ENCODE measurements around the gene IGFL1.
"Not testable (repeated sequence)": the region's sequence is repeated elsewhere in the genome, so short reads cannot be mapped to it uniquely, and the experiment has no call there.

The IGFL1 gene

GRCh38 chr19:46201454-46202310 is 27.9 kb upstream of the IGFL1 start:
- Histone ChIP-seq H3K4me1 (ENCODE audit: control insufficient read depth, insufficient read depth, low read length) (no peaks in the 10 kb centered on the region), H3K27me3 (ENCODE audit: control insufficient read depth, insufficient read depth, low read length, poor library complexity, severe bottlenecking) (no peaks in the 10 kb centered on the region), H3K4me3 (ENCODE audit: insufficient read depth, low read depth, low read length) (no peak overlapping the region), H3K9me3 (ENCODE audit: control insufficient read depth, low read length) (no peaks in the 10 kb centered on the region), H3K36me3 (ENCODE audit: control insufficient read depth, insufficient read depth, low read length) (no peaks in the 10 kb centered on the region), H3K27ac (ENCODE audit: insufficient read depth, low read depth, low read length, poor library complexity, severe bottlenecking) (no peak overlapping the region)
- WGBS, 2 experiments, result 91 to 92% methylated on average over 16 of the region's 16 CpGs

- H3K9me3 ChIP-seq (ENCODE audit: control insufficient read depth, low read length), result no peaks in the 10 kb centered on the region
- WGBS, 2 experiments, result 89 to 93% methylated on average over 4 of the region's 4 CpGs
- H3K27ac ChIP-seq (ENCODE audit: insufficient read depth, low read depth, low read length, poor library complexity, severe bottlenecking), result no peak overlapping the region
- H3K4me3 ChIP-seq (ENCODE audit: insufficient read depth, low read depth, low read length), result no peak overlapping the region
- no peaks in the 10 kb centered on the region for H3K36me3 ChIP-seq (ENCODE audit: control insufficient read depth, insufficient read depth, low read length)
- H3K4me1 ChIP-seq (ENCODE audit: control insufficient read depth, insufficient read depth, low read length), result no peaks in the 10 kb centered on the region
- H3K27me3 ChIP-seq (ENCODE audit: control insufficient read depth, insufficient read depth, low read length, poor library complexity, severe bottlenecking), result no peaks in the 10 kb centered on the region
These were observed 27.1 kb upstream of the IGFL1 start for GRCh38 chr19:46202426-46202825.

GRCh38 chr19:46202872-46203860 is 26.4 kb upstream of the IGFL1 start:
- Histone ChIP-seq H3K9me3 (ENCODE audit: control insufficient read depth, low read length) (no peaks in the 10 kb centered on the region), H3K27ac (ENCODE audit: insufficient read depth, low read depth, low read length, poor library complexity, severe bottlenecking) (no peak overlapping the region), H3K4me3 (ENCODE audit: insufficient read depth, low read depth, low read length) (no peak overlapping the region), H3K36me3 (ENCODE audit: control insufficient read depth, insufficient read depth, low read length) (no peaks in the 10 kb centered on the region), H3K27me3 (ENCODE audit: control insufficient read depth, insufficient read depth, low read length, poor library complexity, severe bottlenecking) (no peaks in the 10 kb centered on the region), H3K4me1 (ENCODE audit: control insufficient read depth, insufficient read depth, low read length) (no peaks in the 10 kb centered on the region)
- 91 to 92% methylated on average over 8 of the region's 8 CpGs for WGBS, 2 experiments

- H3K27me3 ChIP-seq (ENCODE audit: control insufficient read depth, insufficient read depth, low read length, poor library complexity, severe bottlenecking), result no peaks in the 10 kb centered on the region
- no peaks in the 10 kb centered on the region for H3K9me3 ChIP-seq (ENCODE audit: control insufficient read depth, low read length)
- no peak overlapping the region for H3K4me3 ChIP-seq (ENCODE audit: insufficient read depth, low read depth, low read length)
- H3K36me3 ChIP-seq (ENCODE audit: control insufficient read depth, insufficient read depth, low read length), result no peaks in the 10 kb centered on the region
- no peaks in the 10 kb centered on the region for H3K4me1 ChIP-seq (ENCODE audit: control insufficient read depth, insufficient read depth, low read length)
- 90 to 93% methylated on average over 5 of the region's 5 CpGs for WGBS, 2 experiments
- H3K27ac ChIP-seq (ENCODE audit: insufficient read depth, low read depth, low read length, poor library complexity, severe bottlenecking), result no peak overlapping the region
These were observed 25.5 kb upstream of the IGFL1 start for GRCh38 chr19:46204008-46204407.

GRCh38 chr19:46205183-46205984 is 24.2 kb upstream of the IGFL1 start:
- Histone ChIP-seq H3K4me1 (ENCODE audit: control insufficient read depth, insufficient read depth, low read length) (no peaks in the 10 kb centered on the region), H3K4me3 (ENCODE audit: insufficient read depth, low read depth, low read length) (no peak overlapping the region), H3K36me3 (ENCODE audit: control insufficient read depth, insufficient read depth, low read length) (no peaks in the 10 kb centered on the region), H3K9me3 (ENCODE audit: control insufficient read depth, low read length) (no peaks in the 10 kb centered on the region), H3K27me3 (ENCODE audit: control insufficient read depth, insufficient read depth, low read length, poor library complexity, severe bottlenecking) (no peaks in the 10 kb centered on the region), H3K27ac (ENCODE audit: insufficient read depth, low read depth, low read length, poor library complexity, severe bottlenecking) (no peak overlapping the region)
- 89% methylated on average over 6 of the region's 6 CpGs for WGBS, 2 experiments

GRCh38 chr19:46206176-46206575 is 23.4 kb upstream of the IGFL1 start:
- 89 to 90% methylated on average over 5 of the region's 5 CpGs for WGBS, 2 experiments
- Histone ChIP-seq H3K36me3 (ENCODE audit: control insufficient read depth, insufficient read depth, low read length) (no peaks in the 10 kb centered on the region), H3K27ac (ENCODE audit: insufficient read depth, low read depth, low read length, poor library complexity, severe bottlenecking) (no peak overlapping the region), H3K9me3 (ENCODE audit: control insufficient read depth, low read length) (no peaks in the 10 kb centered on the region), H3K4me1 (ENCODE audit: control insufficient read depth, insufficient read depth, low read length) (peaks cover 4% of the 10 kb centered on the region), H3K27me3 (ENCODE audit: control insufficient read depth, insufficient read depth, low read length, poor library complexity, severe bottlenecking) (no peaks in the 10 kb centered on the region), H3K4me3 (ENCODE audit: insufficient read depth, low read depth, low read length) (no peak overlapping the region)

- no peaks in the 10 kb centered on the region for H3K9me3 ChIP-seq (ENCODE audit: control insufficient read depth, low read length)
- WGBS, 2 experiments, result 86 to 92% methylated on average over 3 of the region's 3 CpGs
- no peaks in the 10 kb centered on the region for H3K27me3 ChIP-seq (ENCODE audit: control insufficient read depth, insufficient read depth, low read length, poor library complexity, severe bottlenecking)
- no peak overlapping the region for H3K27ac ChIP-seq (ENCODE audit: insufficient read depth, low read depth, low read length, poor library complexity, severe bottlenecking)
- no peak overlapping the region for H3K4me3 ChIP-seq (ENCODE audit: insufficient read depth, low read depth, low read length)
- H3K36me3 ChIP-seq (ENCODE audit: control insufficient read depth, insufficient read depth, low read length), result no peaks in the 10 kb centered on the region
- H3K4me1 ChIP-seq (ENCODE audit: control insufficient read depth, insufficient read depth, low read length), result peaks cover 9% of the 10 kb centered on the region
These were observed 22.9 kb upstream of the IGFL1 start for GRCh38 chr19:46206682-46207081.

- H3K4me3 ChIP-seq (ENCODE audit: insufficient read depth, low read depth, low read length); H3K36me3 ChIP-seq (ENCODE audit: control insufficient read depth, insufficient read depth, low read length); H3K27me3 ChIP-seq (ENCODE audit: control insufficient read depth, insufficient read depth, low read length, poor library complexity, severe bottlenecking); H3K9me3 ChIP-seq (ENCODE audit: control insufficient read depth, low read length); H3K4me1 ChIP-seq (ENCODE audit: control insufficient read depth, insufficient read depth, low read length); H3K27ac ChIP-seq (ENCODE audit: insufficient read depth, low read depth, low read length, poor library complexity, severe bottlenecking): not testable (repeated sequence)
- WGBS, 2 experiments, result 93 to 97% methylated on average over 4 to 6 of the region's 8 CpGs
These were observed 21.7 kb upstream of the IGFL1 start for GRCh38 chr19:46207858-46208257.

GRCh38 chr19:46209051-46209450 is 20.5 kb upstream of the IGFL1 start:
- Histone ChIP-seq H3K4me1 (ENCODE audit: control insufficient read depth, insufficient read depth, low read length) (peaks cover 9% of the 10 kb centered on the region), H3K36me3 (ENCODE audit: control insufficient read depth, insufficient read depth, low read length) (no peaks in the 10 kb centered on the region), H3K9me3 (ENCODE audit: control insufficient read depth, low read length) (no peaks in the 10 kb centered on the region), H3K4me3 (ENCODE audit: insufficient read depth, low read depth, low read length) (no peak overlapping the region), H3K27me3 (ENCODE audit: control insufficient read depth, insufficient read depth, low read length, poor library complexity, severe bottlenecking) (no peaks in the 10 kb centered on the region), H3K27ac (ENCODE audit: insufficient read depth, low read depth, low read length, poor library complexity, severe bottlenecking) (no peak overlapping the region)
- 87 to 88% methylated on average over 3 of the region's 3 CpGs for WGBS, 2 experiments
